Activated naive CD4-positive, alpha-beta T cell treated with anti-CD3 and anti-CD28 coated beads, Interleukin-2, amount 10 ng/mL, durations not matched to agents 7 days and 5 days (primary cell): ENCODE results near the gene SPATS2.
A peak's percentile ranks its signal among the peaks of the same experiment; 100 is the strongest.

ENCODE experiments used
- CTCF ChIA-PET: fragments of 350-600 bp; sonication (Branson Sonifier 250); formaldehyde crosslinking; loops from one replicate; lab custom pipeline; 2021; ENCODE audit warnings: antibody characterized with exemption; lab: Charles Lee
- DNase-seq: peaks from one replicate; pipeline ENCODE4 v3.0.0-alpha.2; 2020
- H3K27ac Mint-ChIP-seq: one replicate; pipeline ENCODE4 v1.8.0; 2021; ENCODE audit warnings: mild to moderate bottlenecking, moderate library complexity, mixed read lengths
- H3K27me3 Mint-ChIP-seq: one replicate; pipeline ENCODE4 v1.8.0; 2021; ENCODE audit warnings: mild to moderate bottlenecking, mixed read lengths
- H3K36me3 Mint-ChIP-seq: one replicate; pipeline ENCODE4 v1.8.0; 2021; ENCODE audit warnings: mixed read lengths
- H3K4me1 Mint-ChIP-seq: one replicate; pipeline ENCODE4 v1.8.0; 2021; ENCODE audit warnings: mixed read lengths
- H3K4me3 Mint-ChIP-seq: one replicate; pipeline ENCODE4 v1.8.0; 2021; ENCODE audit warnings: mild to moderate bottlenecking, moderate library complexity, mixed read lengths
- H3K9me3 Mint-ChIP-seq: one replicate; pipeline ENCODE4 v1.8.0; 2021; ENCODE audit warnings: mixed read lengths

The SPATS2 gene

GRCh38 chr12:49348781-49349180 lies 18.5 kb upstream of the SPATS2 start:
- Mint-ChIP-seq H3K36me3 (no peaks in the 10 kb centered on the region), H3K9me3 (no peaks in the 10 kb centered on the region), H3K4me3 (no peak overlapping the region), H3K27ac (no peak overlapping the region), H3K27me3 (peaks cover 93% of the 10 kb centered on the region), H3K4me1 (peaks cover 29% of the 10 kb centered on the region)
- DNase-seq = no peak
- CTCF ChIA-PET = interaction anchor here (0.8 to 9.5 kb wide), 12 partner anchors 10 to 231 kb away, joined by 3 to 91 read pairs (median 6); partner anchors contain the start of genes C1QL4, PRPH and TROAP

- no peak for DNase-seq
- CTCF ChIA-PET = interaction anchor here (1.3 to 9.5 kb wide), 9 partner anchors 8 to 231 kb away, joined by 3 to 91 read pairs (median 10); partner anchors contain the start of genes C1QL4 and PRPH
- Mint-ChIP-seq H3K4me3 (no peak overlapping the region), H3K9me3 (no peaks in the 10 kb centered on the region), H3K27ac (no peak overlapping the region), H3K27me3 (peaks cover 92% of the 10 kb centered on the region), H3K36me3 (no peaks in the 10 kb centered on the region), H3K4me1 (peaks cover 25% of the 10 kb centered on the region)
These were observed 18.0 kb upstream of the SPATS2 start for GRCh38 chr12:49349266-49349665.

GRCh38 chr12:49352351-49352750 lies 14.9 kb upstream of the SPATS2 start:
- no peak overlapping the region for H3K27ac Mint-ChIP-seq
- no peak overlapping the region for H3K4me3 Mint-ChIP-seq
- no peak for DNase-seq
- H3K36me3 Mint-ChIP-seq = no peaks in the 10 kb centered on the region
- no peaks in the 10 kb centered on the region for H3K9me3 Mint-ChIP-seq
- peaks cover 74% of the 10 kb centered on the region for H3K27me3 Mint-ChIP-seq
- peaks cover 6% of the 10 kb centered on the region for H3K4me1 Mint-ChIP-seq
- CTCF ChIA-PET = interaction anchor here (0.7 to 9.5 kb wide), 7 partner anchors 17 to 228 kb away, joined by 3 to 91 read pairs (median 3); no protein-coding TSS in a partner anchor

- CTCF ChIA-PET = interaction anchor here (0.7 to 11.6 kb wide), 5 partner anchors 25 to 159 kb away, joined by 3 to 309 read pairs (median 17); no protein-coding TSS in a partner anchor
- Mint-ChIP-seq H3K27me3 (peaks cover 71% of the 10 kb centered on the region), H3K9me3 (no peaks in the 10 kb centered on the region), H3K36me3 (no peaks in the 10 kb centered on the region), H3K4me3 (no peak overlapping the region), H3K4me1 (peaks cover 2% of the 10 kb centered on the region), H3K27ac (no peak overlapping the region)
- DNase-seq = no peak
These were observed 11.3 kb upstream of the SPATS2 start for GRCh38 chr12:49355913-49356312.

- CTCF ChIA-PET = interaction anchor here (0.9 to 11.6 kb wide), 18 partner anchors 9 to 1194 kb away, joined by 3 to 309 read pairs (median 8); partner anchors contain the start of genes DNAJC22, PRPH and SPATS2
- no peak overlapping the region for H3K27ac Mint-ChIP-seq
- no peaks in the 10 kb centered on the region for H3K9me3 Mint-ChIP-seq
- H3K4me3 Mint-ChIP-seq = no peak overlapping the region
- H3K27me3 Mint-ChIP-seq = peaks cover 62% of the 10 kb centered on the region
- no peak for DNase-seq
- H3K4me1 Mint-ChIP-seq = peaks cover 2% of the 10 kb centered on the region
- no peaks in the 10 kb centered on the region for H3K36me3 Mint-ChIP-seq
These were observed 10.1 kb upstream of the SPATS2 start for GRCh38 chr12:49357103-49357678.

GRCh38 chr12:49358483-49359141 lies 8.7 kb upstream of the SPATS2 start:
- H3K27ac Mint-ChIP-seq = no peak overlapping the region
- peak; percentile 75 for DNase-seq
- H3K9me3 Mint-ChIP-seq = no peaks in the 10 kb centered on the region
- H3K4me1 Mint-ChIP-seq = peaks cover 2% of the 10 kb centered on the region
- H3K27me3 Mint-ChIP-seq = peaks cover 48% of the 10 kb centered on the region
- CTCF ChIA-PET = interaction anchor here (0.7 to 11.6 kb wide), 51 partner anchors 8 to 391 kb away, joined by 3 to 309 read pairs (median 5); partner anchors contain the start of genes C1QL4, DNAJC22, KCNH3 and PRPH
- H3K36me3 Mint-ChIP-seq = no peaks in the 10 kb centered on the region
- no peak overlapping the region for H3K4me3 Mint-ChIP-seq

- H3K4me1 Mint-ChIP-seq = peaks cover 2% of the 10 kb centered on the region
These were observed 7.6 kb upstream of the SPATS2 start for GRCh38 chr12:49359671-49360070.

GRCh38 chr12:49362077-49362476 lies 5.2 kb upstream of the SPATS2 start:
- DNase-seq = no peak
- Mint-ChIP-seq H3K4me3 (no peak overlapping the region), H3K4me1 (peaks cover 12% of the 10 kb centered on the region), H3K9me3 (no peaks in the 10 kb centered on the region), H3K36me3 (no peaks in the 10 kb centered on the region), H3K27me3 (peaks cover 44% of the 10 kb centered on the region), H3K27ac (no peak overlapping the region)
- CTCF ChIA-PET = interaction anchor here (0.8 to 11.6 kb wide), 4 partner anchors 14 to 211 kb away, joined by 3 to 309 read pairs (median 33); partner anchors contain the start of gene DNAJC22

More at GRCh38 chr12:49359671-49360070, 7.6 kb upstream of the SPATS2 start:
- Mint-ChIP-seq H3K27me3 (peaks cover 48% of the 10 kb centered on the region), H3K9me3 (no peaks in the 10 kb centered on the region), H3K27ac (peak overlapping the region; percentile 45), H3K36me3 (no peaks in the 10 kb centered on the region), H3K4me3 (no peak overlapping the region)
- CTCF ChIA-PET = interaction anchor here (1.2 to 11.6 kb wide), 11 partner anchors 12 to 224 kb away, joined by 3 to 309 read pairs (median 8); partner anchors contain the start of gene DNAJC22
- DNase-seq = no peak

GRCh38 chr12:49364989-49365388 lies 2.3 kb upstream of the SPATS2 start:
- CTCF ChIA-PET = interaction anchor here (1.0 to 11.6 kb wide), 6 partner anchors 17 to 159 kb away, joined by 3 to 309 read pairs (median 6); partner anchors contain the start of gene PRPH
- Mint-ChIP-seq H3K4me3 (no peak overlapping the region), H3K4me1 (peaks cover 33% of the 10 kb centered on the region), H3K27me3 (peaks cover 23% of the 10 kb centered on the region), H3K9me3 (no peaks in the 10 kb centered on the region), H3K27ac (peak overlapping the region; percentile 1), H3K36me3 (no peaks in the 10 kb centered on the region)
- no peak for DNase-seq

GRCh38 chr12:49365542-49365941 lies 1.7 kb upstream of the SPATS2 start:
- H3K9me3 Mint-ChIP-seq = no peaks in the 10 kb centered on the region
- CTCF ChIA-PET = interaction anchor here (1.1 to 11.6 kb wide), 5 partner anchors 17 to 149 kb away, joined by 3 to 309 read pairs (median 6); partner anchors contain the start of gene PRPH
- DNase-seq = no peak
- H3K36me3 Mint-ChIP-seq = peaks cover under 1% of the 10 kb centered on the region
- peaks cover 18% of the 10 kb centered on the region for H3K27me3 Mint-ChIP-seq
- H3K4me1 Mint-ChIP-seq = peaks cover 36% of the 10 kb centered on the region
- H3K27ac Mint-ChIP-seq = peak overlapping the region; percentile 1
- H3K4me3 Mint-ChIP-seq = peak overlapping the region; percentile 93

GRCh38 chr12:49366096-49366651 lies 1.1 kb upstream of the SPATS2 start:
- H3K27ac Mint-ChIP-seq = peak overlapping the region; percentile 94
- peak overlapping the region; percentile 93 for H3K4me3 Mint-ChIP-seq
- H3K36me3 Mint-ChIP-seq = peaks cover 2% of the 10 kb centered on the region
- CTCF ChIA-PET = interaction anchor here (1.1 to 11.6 kb wide), 10 partner anchors 8 to 149 kb away, joined by 3 to 309 read pairs (median 4); partner anchors contain the start of gene TROAP
- H3K4me1 Mint-ChIP-seq = peaks cover 38% of the 10 kb centered on the region
- no peak for DNase-seq
- peaks cover 14% of the 10 kb centered on the region for H3K27me3 Mint-ChIP-seq
- no peaks in the 10 kb centered on the region for H3K9me3 Mint-ChIP-seq

- no peaks in the 10 kb centered on the region for H3K9me3 Mint-ChIP-seq
- peaks cover 2% of the 10 kb centered on the region for H3K36me3 Mint-ChIP-seq
- peaks cover 13% of the 10 kb centered on the region for H3K27me3 Mint-ChIP-seq
- H3K4me1 Mint-ChIP-seq = peaks cover 38% of the 10 kb centered on the region
- CTCF ChIA-PET = interaction anchor here (1.0 to 11.6 kb wide), 11 partner anchors 9 to 148 kb away, joined by 3 to 309 read pairs (median 3); partner anchors contain the start of genes C1QL4 and TROAP
- H3K4me3 Mint-ChIP-seq = peak overlapping the region; percentile 93
- DNase-seq = peak; percentile 93
- peak overlapping the region; percentile 94 for H3K27ac Mint-ChIP-seq
These were observed 446 bp upstream of the SPATS2 start for GRCh38 chr12:49366652-49367380.

GRCh38 chr12:49368240-49368600 lies 958 bp downstream of the SPATS2 start:
- Mint-ChIP-seq H3K27me3 (peaks cover 13% of the 10 kb centered on the region), H3K4me3 (peak overlapping the region; percentile 93), H3K4me1 (peaks cover 40% of the 10 kb centered on the region), H3K9me3 (no peaks in the 10 kb centered on the region), H3K27ac (no peak overlapping the region), H3K36me3 (peaks cover 2% of the 10 kb centered on the region)
- no peak for DNase-seq
- CTCF ChIA-PET = interaction anchor here (1.0 to 2.1 kb wide), 4 partner anchors 10 to 146 kb away, joined by 3 to 7 read pairs (median 4); partner anchors contain the start of gene DNAJC22
